Measurements from ENCODE around the gene FMC1.
A peak's percentile ranks its signal among the peaks of the same experiment; 100 is the strongest.
"Not testable (repeated sequence)": the region's sequence is repeated elsewhere in the genome, so short reads cannot be mapped to it uniquely, and the experiment has no call there.

Gene FMC1

DNA sequence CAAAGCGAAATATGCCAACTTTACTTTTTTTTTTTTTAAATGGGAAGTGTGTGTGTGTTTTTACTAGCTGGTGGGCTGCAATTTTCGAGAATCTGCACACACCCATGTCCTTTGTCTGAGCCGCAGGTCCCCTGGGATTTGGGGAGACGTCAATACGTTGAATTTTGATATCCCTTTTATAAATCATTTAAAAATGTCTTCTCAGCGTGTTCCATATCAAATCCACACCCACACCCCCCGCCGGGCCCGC, 404 bp upstream of the FMC1 start:
- DNase-seq: no peak

GRCh38 chr7:139341776-139342226, 664 bp downstream of the FMC1 start:
- no peak for DNase-seq

GRCh38 chr7:139345042-139345441, 3.9 kb downstream of the FMC1 start:
- no peak for DNase-seq

- no peak for DNase-seq
Measured at GRCh38 chr7:139351027-139351426, 9.9 kb downstream of the FMC1 start.

DNA sequence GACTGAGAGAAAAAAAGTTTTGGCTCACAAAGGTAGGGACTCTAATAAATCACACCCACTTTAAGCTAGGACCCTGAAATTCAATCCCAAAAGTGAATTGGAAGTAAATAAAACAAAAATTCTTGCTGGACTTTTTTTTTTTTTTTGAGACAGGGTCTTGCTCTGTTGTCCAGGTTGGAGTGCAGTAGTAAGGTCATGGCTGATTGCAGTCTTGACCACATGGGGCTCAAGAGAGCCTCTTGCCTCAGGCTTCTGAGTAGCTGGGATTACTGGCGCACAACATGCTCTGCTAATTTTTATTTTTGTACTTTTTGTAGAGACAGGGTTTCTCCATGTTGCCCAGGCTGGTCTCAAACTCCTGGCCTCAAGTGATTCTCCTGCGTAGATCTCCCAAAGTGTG, 13.6 kb downstream of the FMC1 start:
- no peak for DNase-seq

- no peak for DNase-seq
Measured at GRCh38 chr7:139355320-139355719, 14.2 kb downstream of the FMC1 start.

GRCh38 chr7:139357729-139358506, 16.8 kb downstream of the FMC1 start:
- not testable (repeated sequence) for DNase-seq

DNA sequence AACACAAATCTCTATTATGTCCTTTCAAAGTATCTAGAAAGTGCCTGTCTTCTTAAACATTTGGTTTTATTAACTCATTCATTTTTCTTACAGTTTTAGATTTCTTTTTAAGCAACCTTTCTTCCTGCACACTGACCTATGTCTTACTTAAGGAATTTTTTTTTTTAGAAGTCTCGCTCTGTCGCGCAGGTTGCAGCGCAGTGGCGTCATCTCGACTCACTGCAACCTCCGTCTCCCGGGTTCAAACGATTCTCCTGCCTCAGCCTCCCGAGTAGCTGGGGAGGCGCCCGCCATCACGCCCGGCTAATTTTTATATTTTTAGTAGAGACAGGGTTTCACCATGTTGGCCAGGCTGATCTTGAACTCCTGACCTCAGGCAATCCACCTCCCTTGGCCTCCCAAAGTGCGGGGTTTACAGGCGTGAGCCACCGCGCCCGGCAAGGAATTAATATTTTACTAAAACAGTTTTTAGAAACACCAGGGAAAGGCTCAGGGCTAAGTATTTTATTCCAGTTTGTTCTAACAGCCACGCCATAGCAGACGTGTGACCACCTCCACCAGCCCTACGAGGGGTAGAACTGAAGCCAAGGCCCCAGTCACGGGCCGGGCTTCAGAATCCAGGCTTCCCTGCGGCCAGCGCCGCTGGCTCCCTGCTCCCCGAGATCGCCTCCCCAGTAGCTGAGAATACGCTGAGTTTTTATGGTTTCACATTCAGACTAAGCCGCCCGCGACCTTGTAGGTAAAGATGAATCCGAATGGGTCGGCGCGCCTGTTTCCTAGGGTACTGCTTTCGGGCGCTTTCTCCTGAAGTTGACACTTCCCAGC, 17.6 kb downstream of the FMC1 start:
- peak; percentile 50 for DNase-seq

- peak; percentile 99 for DNase-seq
Measured at GRCh38 chr7:139359366-139360209, 18.5 kb downstream of the FMC1 start, which contains the start of gene LUC7L2. Gene LUC7L2 (plus strand): TSS chr7:139359894. CDS start chr7:139360262, 368 bp downstream.

DNA sequence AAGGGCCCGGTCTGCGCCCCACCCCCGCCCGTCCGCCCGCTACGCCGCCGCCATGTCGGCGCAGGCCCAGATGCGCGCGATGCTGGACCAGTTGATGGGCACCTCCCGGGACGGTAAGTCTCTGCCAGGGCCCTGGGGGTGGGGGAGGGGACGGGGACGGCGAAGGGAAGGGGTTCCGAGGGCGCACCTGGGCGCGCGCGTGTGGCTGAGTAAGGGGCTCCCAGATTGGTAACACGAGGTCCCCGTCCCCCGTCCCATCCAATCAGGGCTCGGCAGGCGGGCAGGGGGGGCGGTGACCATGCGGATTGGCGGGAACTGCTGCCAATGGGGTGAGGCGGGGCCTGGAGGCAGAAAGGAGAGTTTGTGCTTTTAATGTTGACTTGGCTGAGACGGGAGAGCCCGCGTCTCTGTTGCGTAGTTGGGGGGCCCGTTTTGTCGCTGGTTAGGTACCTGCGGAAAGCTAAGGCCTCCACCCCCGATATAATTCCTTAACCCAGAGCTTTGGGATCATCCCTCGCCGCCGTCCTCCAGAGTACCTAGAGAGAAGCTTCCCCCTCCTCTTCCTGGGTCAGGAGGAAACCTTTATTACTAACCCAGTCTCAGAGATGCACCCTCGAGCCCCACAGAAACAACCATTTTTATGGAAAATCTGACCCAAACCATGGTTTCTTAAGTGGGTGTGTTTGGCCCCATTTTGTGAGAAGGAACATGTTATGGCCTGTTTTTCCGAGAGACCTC, 19.2 kb downstream of the FMC1 start:
- DNase-seq: peak; percentile 93

GRCh38 chr7:139360948-139361307, 19.8 kb downstream of the FMC1 start:
- DNase-seq: no peak

- DNase-seq: no peak
Measured at GRCh38 chr7:139361523-139361922, 20.4 kb downstream of the FMC1 start.

DNA sequence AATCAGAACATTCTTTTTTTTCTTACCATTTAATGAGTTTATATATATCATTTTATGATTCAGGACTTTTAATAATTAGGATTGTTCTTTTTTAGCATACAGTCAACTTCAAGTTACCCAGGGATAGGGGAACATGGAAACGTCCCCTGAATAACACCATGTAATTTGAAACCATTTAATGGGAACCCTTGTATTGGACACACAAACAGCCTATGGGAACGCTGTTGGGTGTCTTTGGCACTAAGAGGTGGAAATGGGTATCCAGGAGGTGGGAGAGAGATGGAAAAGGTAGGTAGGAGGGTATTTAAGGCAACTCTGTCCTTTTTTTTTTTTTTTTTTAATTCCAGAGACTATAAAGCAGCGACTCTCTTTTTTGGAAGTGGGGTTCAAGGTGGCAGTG, 21.2 kb downstream of the FMC1 start:
- DNase-seq: no peak

DNA sequence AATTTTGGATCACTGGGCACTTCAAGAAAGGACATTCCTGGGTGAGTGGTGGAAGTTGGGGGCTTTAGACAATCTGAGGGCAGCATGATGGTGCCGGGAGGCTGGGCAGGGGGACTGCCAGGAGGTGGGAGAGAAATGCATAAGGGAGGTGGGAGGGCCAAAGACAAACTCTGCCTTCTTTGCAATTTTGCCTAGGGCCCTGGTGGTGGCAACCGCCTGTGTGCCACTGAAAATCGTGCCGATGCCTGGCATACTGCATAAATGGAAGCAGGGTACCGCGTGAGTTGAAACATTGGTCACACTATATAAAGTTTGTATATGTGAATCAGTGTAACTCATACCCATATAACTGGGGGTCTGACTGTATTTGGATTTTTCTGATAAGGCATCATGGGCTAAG, 21.8 kb downstream of the FMC1 start:
- no peak for DNase-seq

DNA sequence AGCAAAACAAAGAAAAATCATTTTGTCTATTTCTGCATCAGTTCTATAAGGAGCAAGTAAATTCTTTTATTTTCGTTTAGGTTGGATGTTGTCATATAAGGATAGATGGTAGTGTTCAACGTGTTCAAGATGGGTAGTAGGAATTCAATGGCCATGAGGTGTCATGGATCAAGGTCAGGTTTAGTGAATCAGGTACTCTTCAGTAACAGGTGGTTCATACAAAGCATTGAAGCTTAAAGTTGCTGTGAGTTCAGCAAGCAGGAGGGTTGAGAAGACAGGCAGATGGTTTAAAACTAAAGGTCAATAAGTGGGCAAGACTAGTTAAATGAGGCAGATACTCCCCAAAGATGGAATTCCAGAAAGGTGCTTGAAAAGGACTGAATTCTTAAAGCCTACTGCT, 24.2 kb downstream of the FMC1 start:
- DNase-seq: no peak

- DNase-seq: no peak
Measured at GRCh38 chr7:139366400-139366799, 25.3 kb downstream of the FMC1 start.

GRCh38 chr7:139367438-139368155, 26.5 kb downstream of the FMC1 start:
- no peak for DNase-seq

DNA sequence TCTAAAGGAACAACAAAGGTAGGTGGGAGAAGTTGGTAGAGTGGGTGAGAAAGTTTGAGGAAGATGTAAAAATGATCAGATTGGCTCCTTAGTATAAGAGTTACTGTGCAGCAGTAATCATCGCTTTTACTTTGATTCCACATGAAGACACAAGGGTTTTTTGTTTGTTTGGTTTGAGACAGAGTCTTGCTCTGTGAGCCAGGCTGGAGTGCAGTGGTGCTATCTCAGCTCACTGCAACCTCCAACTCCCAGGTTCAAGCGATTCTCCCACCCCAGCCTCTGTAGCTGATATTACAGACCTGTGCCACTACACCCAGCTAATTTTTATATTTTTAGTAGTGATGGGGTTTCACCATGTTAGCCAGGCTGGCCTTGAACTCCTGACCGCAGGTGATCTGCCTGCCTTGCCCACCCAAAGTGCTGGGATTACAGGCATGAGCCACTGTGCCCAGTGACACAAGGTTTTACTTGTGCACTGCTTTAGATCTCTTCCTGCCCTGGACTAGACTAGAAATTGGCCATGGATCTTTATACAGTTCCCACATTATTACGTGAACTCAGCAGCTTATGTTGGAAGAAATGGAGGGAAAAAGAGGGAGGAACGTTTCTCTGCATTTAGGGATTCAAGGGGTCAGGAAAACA, 29.3 kb downstream of the FMC1 start:
- DNase-seq: no peak

GRCh38 chr7:139370943-139371313, 29.8 kb downstream of the FMC1 start:
- no peak for DNase-seq

DNA sequence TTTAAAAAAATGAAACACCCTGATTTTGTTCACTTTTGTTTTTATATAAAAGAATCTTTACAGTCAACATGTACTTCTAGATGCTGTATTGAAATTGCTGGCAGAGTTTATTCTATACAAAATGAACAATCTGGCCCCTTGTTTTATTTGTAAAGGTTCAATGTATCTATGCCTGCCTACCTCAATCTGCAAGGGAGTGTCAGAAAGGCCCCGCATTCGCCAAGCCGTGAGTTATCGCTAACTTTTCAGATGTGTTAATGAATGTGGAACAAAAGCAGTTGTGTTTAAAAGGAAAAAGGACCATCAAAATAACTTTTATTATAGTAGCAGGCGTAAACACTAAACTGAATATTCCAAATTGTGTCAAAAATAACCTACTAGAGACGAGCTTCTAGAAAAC, 33.1 kb downstream of the FMC1 start:
- DNase-seq: no peak

DNA sequence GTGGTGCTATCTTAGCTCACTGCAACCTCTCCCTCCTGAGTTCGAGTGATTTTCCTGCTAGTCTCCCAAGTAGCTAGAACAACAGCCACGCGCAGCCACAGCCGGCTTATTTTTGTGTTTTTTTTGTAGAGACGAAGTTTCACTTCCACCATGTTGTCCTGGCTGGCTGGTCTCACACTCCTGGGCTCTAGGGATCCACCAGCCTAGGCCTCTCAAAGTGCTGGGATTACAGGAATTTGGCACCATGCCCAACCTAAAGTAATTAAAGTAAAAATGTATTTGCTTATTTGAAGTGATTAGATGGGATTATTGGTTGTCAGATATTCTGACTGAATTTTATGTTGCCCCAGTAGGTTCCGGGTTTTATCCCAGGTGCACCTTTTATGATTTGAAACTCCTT, 41.3 kb downstream of the FMC1 start:
- DNase-seq: no peak

All from fibroblast of skin of scalp (primary cell).